ENCODE data around the gene METTL16.

The METTL16 gene

DNA sequence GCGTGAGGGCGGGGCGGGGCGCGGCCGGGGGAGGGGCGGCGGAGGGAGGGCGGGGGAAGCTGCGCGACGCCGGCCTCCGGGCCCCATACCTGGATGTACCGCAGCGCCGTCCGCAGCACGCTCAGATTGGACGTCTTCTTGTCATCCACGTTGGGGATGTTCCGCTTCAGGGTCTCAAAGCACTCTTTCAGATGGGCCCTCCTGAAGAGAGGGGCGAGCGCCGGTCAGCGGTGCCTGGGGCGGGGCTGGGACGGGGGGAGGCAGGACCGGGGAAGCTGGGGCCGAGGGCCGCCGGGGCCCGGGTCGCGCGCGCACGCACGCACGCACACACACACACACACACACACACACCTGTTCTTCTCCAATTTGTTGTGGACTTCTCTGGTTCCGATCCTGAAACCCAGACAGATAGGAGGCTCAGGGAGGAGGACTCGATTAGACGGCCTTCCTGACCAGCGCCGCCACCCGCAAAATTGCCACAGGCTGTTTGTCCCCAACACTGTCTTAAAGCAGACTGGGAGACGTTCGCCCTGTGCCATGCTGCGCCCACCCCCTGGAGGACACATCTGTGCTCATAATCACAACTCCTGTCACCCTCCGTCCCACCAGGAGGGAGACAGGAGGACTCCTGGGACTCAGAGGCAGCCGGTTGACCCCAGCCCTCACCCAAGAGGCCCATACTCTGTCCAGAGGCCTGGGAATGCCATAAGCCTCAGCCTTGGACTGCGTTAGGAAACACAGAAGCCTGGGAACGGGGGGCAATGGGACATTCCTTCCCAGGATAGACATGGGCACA lies 117.5 kb downstream of the METTL16 start:
- DNase-seq (ENCODE audit: extremely low read depth, low read depth) = no peak
- TF ChIP-seq, protein P1, sequence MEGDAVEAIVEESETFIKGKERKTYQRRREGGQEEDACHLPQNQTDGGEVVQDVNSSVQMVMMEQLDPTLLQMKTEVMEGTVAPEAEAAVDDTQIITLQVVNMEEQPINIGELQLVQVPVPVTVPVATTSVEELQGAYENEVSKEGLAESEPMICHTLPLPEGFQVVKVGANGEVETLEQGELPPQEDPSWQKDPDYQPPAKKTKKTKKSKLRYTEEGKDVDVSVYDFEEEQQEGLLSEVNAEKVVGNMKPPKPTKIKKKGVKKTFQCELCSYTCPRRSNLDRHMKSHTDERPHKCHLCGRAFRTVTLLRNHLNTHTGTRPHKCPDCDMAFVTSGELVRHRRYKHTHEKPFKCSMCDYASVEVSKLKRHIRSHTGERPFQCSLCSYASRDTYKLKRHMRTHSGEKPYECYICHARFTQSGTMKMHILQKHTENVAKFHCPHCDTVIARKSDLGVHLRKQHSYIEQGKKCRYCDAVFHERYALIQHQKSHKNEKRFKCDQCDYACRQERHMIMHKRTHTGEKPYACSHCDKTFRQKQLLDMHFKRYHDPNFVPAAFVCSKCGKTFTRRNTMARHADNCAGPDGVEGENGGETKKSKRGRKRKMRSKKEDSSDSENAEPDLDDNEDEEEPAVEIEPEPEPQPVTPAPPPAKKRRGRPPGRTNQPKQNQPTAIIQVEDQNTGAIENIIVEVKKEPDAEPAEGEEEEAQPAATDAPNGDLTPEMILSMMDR (IDR thresholded peaks at IDR 0.05; ENCODE audit: low read depth, low read length) = no peak

DNA sequence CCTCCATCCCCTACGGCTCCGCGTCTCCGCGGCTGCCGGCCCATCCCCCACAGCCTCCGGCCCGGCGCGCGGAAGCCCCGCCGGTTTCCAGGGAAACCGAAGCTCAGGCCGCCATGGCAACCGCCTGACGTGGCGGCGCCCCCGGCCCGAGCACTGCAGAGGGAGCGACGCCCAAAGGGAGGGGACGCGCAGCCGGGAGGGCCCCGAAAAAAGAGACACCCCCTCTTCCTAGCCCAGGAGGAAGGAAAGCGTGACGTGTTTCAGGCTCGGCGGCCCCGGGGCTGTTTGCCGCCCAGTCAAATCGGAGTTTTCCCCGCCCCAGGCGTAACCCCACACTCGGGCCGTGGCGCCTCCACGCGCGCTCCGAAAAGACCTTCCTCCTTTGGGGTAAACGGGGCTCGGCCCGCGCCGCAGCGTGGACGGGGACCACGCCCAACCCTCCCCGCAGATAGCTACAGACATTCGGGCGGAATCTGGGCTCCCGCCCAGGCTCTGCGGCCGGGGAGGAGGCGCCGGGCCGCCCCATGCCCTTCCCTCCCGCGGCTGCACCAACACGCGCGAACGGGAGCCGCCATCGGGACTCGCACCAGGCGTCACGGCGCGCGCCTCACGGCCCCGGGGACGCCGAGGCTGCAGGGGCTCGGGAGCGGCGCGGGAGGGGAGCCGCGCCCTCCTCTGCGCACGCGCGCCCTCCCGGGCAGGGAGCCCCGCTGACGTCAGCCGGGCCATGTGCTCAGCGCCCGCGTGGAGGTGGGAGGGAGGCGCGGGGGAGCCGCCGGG lies 118.3 kb downstream of the METTL16 start:
- DNase-seq (ENCODE audit: extremely low read depth, low read depth) = no peak
- TF ChIP-seq, protein P1 (IDR thresholded peaks at IDR 0.05; ENCODE audit: low read depth, low read length) = no peak

DNA sequence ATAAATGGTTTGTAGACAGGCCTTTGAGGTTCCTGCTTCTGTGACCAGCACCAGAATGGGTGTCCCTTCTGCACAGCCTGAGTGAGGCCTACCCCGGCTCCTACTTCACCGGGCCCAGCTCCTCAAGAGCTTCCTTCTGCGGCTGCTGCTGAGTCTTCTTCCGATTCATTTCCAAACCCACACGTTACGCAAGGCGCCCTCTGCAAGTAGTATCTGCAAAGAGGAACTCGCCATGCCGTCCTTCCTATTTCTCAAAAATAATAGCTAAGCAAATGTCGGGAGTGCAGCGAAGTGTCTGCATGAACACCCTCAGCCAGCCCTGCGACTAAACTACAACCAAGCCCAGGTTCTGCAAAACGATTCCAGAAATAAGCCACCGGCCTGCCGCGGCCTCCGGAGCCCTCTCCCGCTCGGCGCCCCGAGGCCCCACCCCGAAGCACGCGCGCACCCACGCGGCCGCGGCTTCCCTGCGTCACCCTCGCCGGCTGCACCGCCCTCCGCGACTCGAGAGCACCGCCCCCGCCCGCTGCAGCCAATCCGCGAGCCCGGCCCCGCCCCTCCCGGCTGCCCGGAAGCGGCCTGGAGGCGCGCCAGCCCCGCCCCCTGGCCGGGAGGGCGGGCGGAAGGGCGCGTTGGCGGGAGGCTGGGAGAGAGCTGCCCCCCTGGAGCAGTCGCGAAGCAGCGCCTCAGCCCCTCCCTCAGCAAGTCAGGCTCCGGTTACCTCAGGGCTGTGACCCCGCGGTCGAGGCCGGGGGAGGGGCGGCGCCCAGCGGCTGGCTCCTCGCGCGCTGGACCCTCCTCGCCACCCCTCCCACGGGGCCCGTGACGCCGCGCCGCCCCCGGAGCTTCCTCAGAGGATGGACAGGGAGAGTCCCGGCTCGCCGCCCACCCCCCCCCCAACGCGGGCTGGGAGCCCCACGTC lies 119.2 kb downstream of the METTL16 start:
- TF ChIP-seq, protein P1 (IDR thresholded peaks at IDR 0.05; ENCODE audit: low read depth, low read length) = no peak
- DNase-seq (ENCODE audit: extremely low read depth, low read depth) = peak; percentile 87

DNA sequence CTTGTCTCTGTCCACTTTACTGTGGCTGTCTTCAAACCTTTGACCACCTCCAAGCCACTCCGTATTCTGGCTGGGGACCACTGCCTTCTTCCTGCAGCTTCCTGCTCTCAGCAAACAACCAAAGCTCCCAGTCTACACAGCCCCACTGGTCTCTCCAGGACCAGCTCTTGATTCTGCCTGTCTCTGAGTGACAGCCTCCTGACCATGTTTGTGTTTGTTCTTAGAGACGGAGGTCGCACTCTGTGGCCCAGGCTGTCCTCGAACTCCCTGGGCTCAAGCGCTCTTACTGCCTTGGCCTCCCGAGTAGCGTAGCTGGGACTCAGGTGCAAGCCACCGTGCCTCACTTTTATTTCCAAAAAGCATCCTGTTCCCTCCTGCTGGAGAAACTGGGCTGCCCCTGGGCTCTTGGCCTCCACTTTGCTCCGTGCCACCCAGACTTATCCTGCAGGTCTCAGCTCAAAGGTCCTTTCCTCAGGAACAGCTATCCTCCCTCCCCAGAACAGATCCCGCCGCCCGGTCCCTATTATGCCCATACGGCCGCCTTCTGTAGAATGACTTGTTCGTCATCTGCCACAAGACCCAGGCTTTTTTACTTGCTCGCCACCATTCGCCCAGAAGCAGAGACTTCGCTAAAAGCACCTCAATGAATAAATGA lies 120.0 kb downstream of the METTL16 start:
- no peak for DNase-seq (ENCODE audit: extremely low read depth, low read depth)

DNA sequence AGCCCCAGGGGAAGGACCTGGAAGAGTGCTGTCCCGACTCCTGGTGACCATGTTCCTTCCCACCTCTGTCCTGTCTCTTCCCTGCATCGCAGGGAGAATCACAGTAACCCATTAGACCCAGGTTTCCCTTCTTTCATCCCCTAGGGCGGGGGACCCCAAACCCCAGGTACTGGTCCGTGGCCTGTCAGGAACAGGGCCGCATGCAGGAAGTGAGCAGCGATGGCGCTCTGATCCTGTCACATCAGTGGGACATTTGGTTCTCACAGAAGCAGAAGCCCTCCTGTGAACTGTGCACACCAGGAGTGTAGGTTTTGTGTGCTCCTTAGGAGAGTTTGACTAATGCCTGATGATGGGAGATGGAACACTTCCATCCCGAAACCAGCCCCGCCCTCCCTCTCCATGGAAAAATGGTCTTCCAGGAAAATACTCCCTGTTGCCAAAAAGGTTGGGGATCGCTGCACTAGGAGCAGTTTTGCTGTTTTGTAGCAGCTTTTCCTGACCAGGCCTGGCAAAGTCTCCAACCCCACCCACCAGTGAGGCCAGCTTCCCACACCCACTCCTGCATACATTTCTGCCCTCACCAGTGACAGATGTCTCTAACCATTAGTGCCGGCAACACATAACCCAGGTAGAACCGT lies 121.4 kb downstream of the METTL16 start:
- DNase-seq (ENCODE audit: extremely low read depth, low read depth) = no peak
- TF ChIP-seq, protein P1 (IDR thresholded peaks at IDR 0.05; ENCODE audit: low read depth, low read length) = no peak

More for the DNA sequence above, 120.0 kb downstream of the METTL16 start:
- TF ChIP-seq, protein P1 (IDR thresholded peaks at IDR 0.05; ENCODE audit: low read depth, low read length) = no peak

DNA sequence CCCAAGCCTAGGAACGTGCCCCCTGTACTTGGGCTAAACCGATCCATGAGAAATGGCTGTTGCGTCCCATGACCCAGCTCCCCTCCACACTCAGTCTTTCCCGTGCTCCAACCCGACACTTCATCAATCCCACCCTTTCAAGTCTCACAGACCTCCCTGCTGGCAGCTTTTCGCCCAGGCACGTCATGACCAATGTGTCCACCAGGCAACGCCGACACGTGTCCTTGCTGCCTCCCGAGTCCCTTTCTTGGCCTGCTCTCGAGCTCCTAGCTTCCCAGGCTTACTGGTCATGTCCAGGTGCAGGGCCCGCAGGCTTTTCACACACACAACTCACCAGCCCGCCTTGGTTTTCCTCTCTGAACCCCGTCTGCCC lies 123.0 kb downstream of the METTL16 start:
- TF ChIP-seq, protein P1 (IDR thresholded peaks at IDR 0.05; ENCODE audit: low read depth, low read length) = no peak
- no peak for DNase-seq (ENCODE audit: extremely low read depth, low read depth)

All from AG09319 (cell line).